ENCODE results near the gene GAL3ST2.
"Not testable (repeated sequence)": the region's sequence is repeated elsewhere in the genome, so short reads cannot be mapped to it uniquely, and the experiment has no call there.

Gene GAL3ST2

GRCh38 chr2:241769819-241770184 lies 6.8 kb upstream of the GAL3ST2 start:
- DNase-seq, result no peak

- DNase-seq, result no peak
These were observed 6.3 kb upstream of the GAL3ST2 start for GRCh38 chr2:241770185-241770935.

- DNase-seq, result no peak
These were observed 5.7 kb upstream of the GAL3ST2 start for GRCh38 chr2:241770936-241771285.

GRCh38 chr2:241771286-241772062 lies 5.1 kb upstream of the GAL3ST2 start:
- DNase-seq, result no peak

GRCh38 chr2:241772063-241772499 lies 4.5 kb upstream of the GAL3ST2 start:
- DNase-seq, result no peak

- DNase-seq, result no peak
These were observed 2.9 kb upstream of the GAL3ST2 start for GRCh38 chr2:241773511-241774418.

GRCh38 chr2:241774419-241775222 lies 2.0 kb upstream of the GAL3ST2 start:
- DNase-seq, result no peak

- no peak for DNase-seq
These were observed 1.1 kb upstream of the GAL3ST2 start for GRCh38 chr2:241775223-241776177.

GRCh38 chr2:241777170-241777685 lies 606 bp downstream of the GAL3ST2 start:
- no peak for DNase-seq

- no peak for DNase-seq
These were observed 1.3 kb downstream of the GAL3ST2 start for GRCh38 chr2:241777686-241778627.

GRCh38 chr2:241780939-241781569 lies 4.4 kb downstream of the GAL3ST2 start:
- no peak for DNase-seq

GRCh38 chr2:241782053-241782452 lies 5.4 kb downstream of the GAL3ST2 start:
- not testable (repeated sequence) for DNase-seq

- DNase-seq, result no peak
These were observed 11.5 kb downstream of the GAL3ST2 start for GRCh38 chr2:241788135-241788534.

GRCh38 chr2:241788572-241788971 lies 11.9 kb downstream of the GAL3ST2 start:
- DNase-seq, result peak; percentile 63

- not testable (repeated sequence) for DNase-seq
These were observed 14.8 kb downstream of the GAL3ST2 start for GRCh38 chr2:241791385-241791784.

GRCh38 chr2:241793385-241793784 lies 16.8 kb downstream of the GAL3ST2 start:
- DNase-seq, result no peak

GRCh38 chr2:241794250-241794823 lies 17.7 kb downstream of the GAL3ST2 start:
- DNase-seq, result no peak

GRCh38 chr2:241795021-241795999 lies 18.7 kb downstream of the GAL3ST2 start:
- no peak for DNase-seq

All from NK-92 treated with Interleukin-12 subunit alpha and Interleukin-12 subunit beta, amount 100 ng/mL, for 24 hours (cell line).